Activated CD4-positive, CD25-positive, alpha-beta regulatory T cell treated with anti-CD3 and anti-CD28 coated beads, Interleukin-2, amount 50 U/mL, for 72 hours (primary cell): Measurements from ENCODE around the gene KPTN.
"Not testable (repeated sequence)": the region's sequence is repeated elsewhere in the genome, so short reads cannot be mapped to it uniquely, and the experiment has no call there.

ENCODE experiments used
- DNase-seq: peaks from one replicate; pipeline ENCODE4 v3.0.0; 2021

KPTN gene

GRCh38 chr19:47490031-47490430, 6.0 kb upstream of the KPTN start:
- no peak for DNase-seq

GRCh38 chr19:47489072-47489914, 5.3 kb upstream of the KPTN start:
- DNase-seq: no peak

DNA sequence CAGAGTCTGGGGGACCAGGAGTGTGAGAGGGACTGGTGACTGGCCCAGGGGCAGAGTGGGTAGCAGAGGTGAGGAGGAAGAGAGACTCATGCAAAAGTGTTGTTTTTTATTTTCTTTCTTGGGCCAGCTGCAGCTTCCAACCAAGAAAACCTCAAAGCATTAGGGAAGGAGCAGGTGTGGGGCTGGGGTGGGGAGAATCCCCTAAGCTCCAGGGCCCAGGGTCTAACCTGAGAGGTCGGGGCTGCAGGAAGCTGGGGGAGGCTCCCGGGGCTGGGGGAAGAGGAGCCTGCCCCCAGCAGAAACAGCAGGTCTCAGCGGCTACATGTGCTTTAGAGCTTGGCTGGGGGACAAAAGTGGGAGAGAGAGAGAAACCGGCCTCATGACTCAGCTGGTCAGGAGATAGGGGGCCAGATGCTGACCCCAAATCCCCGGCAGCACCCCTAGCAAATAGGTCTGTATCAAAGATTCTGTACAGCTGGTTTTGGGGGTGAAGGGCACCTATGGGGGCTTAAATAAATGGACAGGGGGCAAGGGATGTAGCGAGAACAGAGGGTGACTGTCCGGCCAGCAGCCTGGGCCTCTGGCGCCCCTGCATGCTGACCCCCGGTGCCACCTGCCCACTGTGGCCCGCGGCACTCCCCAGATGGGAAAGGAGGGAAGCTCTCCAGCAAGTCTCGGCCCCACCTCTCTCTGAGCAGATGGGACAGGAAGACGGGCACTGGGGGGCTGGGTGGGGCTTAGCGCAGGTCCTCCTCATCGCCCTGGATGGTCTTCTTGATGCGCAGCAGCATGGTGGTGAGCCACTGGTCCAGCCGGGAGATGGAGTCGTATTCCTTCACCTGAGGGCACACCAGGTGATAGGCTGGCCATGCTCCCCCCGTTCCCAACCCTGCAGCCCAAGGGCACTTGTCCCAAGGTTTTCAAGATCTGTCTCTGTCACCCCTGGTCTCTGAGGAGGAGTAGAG, 3.8 kb upstream of the KPTN start:
- no peak for DNase-seq

- DNase-seq: no peak
These were observed 2.9 kb upstream of the KPTN start for GRCh38 chr19:47486900-47487299.

- not testable (repeated sequence) for DNase-seq
These were observed 2.2 kb upstream of the KPTN start for GRCh38 chr19:47486220-47486619.

- no peak for DNase-seq
These were observed 1.2 kb upstream of the KPTN start for GRCh38 chr19:47485210-47485609.

DNA sequence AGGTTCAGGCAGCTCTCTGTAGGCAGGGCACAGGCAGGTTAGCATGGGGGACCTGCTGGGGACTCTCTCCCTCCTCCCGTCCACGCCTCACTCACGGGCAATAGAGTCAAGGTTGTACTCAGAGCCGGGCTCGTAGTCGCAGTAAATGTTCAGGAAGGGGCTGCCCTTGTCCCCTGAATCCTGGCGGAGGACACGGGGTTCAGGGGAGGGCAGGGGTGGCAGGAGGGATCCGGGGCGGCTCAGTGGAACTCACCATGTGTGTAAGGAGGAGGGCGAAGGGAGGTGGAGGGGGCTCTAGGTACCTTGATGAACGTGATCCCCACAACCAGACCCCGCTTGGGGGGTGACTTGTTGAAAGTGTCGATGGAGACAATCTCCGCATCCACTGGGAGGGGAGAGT, 819 bp downstream of the KPTN start:
- DNase-seq: no peak

DNA sequence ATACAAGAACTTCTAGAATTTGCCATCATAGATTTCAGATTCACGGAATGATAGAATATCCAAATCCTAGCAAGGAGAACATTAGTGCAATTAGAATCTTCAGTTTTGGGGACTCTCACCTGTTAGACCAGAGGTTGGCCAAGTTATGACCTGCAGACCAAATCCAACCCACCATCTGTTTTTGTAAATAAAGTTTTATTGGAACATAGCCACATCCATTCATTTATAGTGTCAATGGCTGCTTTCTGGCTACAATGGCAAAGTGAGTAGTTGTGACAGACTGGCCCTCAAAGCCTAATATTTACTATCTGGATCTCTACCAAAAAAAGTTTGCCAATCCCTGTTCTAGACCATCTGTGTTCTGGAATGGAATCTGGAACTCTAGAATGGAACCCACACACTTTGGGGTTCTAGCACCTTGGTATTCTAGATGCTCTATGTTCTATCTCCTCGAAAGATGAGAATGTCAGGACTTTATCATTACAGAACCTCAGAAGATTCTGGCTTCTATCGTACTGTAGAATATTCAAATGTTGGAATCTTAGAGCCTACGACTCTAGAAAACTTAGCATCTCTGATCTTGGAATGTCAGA, 2.5 kb downstream of the KPTN start:
- DNase-seq: no peak

DNA sequence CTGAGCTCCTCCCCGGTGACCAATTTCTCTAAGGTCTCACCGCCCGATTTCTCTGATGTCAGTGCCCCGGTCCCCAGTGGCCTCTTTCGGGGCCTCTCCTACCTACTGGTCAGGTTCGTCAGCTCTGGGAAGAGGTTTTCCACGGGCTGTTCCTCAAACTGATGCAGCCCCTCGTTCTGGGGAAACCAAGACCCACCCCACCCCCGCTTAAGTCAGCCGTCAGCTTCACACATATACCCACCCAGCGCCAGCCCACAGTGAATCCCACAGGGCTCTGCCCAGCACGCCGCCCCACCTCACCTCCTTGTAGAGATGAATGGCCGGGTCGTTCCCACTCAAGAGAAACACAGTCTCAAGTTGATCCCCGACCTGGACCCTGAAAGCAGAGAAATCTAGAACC, 3.4 kb downstream of the KPTN start:
- no peak for DNase-seq

GRCh38 chr19:47479701-47480503, 4.1 kb downstream of the KPTN start:
- no peak for DNase-seq

DNA sequence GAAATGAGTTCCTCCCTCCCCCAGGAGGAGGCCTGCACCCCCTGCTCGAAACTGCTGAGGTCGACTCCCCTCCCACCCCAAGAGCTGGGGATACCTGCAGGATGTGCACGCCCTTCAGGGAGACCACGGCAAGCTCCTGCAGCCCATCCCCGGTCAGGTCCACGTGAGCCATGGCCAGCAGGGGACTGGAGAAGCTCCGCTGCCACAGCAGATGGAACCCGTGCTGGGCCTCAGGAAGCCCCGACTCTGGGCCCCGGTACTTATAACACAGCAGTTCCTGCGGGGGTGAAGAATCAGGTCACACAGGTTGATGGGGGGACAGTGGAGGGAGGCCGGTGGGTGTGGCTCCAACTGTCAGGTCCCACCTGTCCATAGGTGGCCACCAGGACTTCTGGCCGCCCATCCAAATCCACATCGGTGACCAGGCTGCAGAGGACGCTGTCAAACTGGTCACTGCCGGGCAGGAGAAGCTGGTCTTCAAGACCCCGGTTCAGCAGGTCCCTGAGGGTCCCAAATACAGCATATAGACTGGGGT, 7.5 kb downstream of the KPTN start:
- DNase-seq: no peak

DNA sequence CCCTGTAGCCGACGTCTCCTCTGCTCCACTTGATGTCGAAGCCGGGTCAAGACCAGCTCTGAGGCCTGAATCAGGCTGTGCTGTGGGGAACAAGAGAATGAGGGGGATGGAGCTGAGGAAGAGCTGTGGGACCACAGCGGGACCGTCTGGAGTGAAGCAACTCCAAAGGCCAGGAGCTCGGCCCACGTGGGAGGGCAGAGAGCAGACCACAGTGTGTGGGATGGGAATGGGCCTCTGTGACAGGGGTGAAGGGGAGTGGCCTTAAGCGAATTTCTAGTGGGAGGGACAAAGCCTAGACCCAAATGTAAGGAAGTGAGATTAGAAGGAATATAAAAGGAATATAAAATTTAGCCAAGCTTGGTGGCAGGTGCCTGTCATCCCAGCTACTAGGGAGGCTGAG, 8.6 kb downstream of the KPTN start:
- DNase-seq: no peak

GRCh38 chr19:47473336-47473735, 10.7 kb downstream of the KPTN start:
- no peak for DNase-seq

GRCh38 chr19:47471733-47472457, 12.1 kb downstream of the KPTN start, which contains the start of gene SLC8A2:
Gene SLC8A2 (minus strand): TSS chr19:47471893. CDS start chr19:47466403, 5,490 bp downstream.
- peak; percentile 61 for DNase-seq

DNA sequence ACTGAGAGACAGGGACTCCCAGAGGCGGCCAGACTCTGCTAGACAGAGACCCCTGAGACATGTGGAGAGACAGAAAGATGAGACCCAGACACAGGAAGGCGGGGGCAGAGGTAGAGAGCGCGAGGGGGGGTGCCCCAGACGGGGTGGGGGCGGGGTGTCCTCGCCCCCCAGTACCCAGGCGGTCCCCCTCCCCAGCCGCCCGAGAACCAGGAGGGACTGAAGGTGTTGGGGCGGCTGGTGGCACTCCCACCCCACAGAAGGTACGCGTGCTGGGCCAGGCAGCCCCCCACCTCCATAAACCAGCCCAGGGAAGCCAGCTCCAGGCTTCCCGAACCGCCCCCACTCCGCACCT, 12.7 kb downstream of the KPTN start:
- DNase-seq: no peak

DNA sequence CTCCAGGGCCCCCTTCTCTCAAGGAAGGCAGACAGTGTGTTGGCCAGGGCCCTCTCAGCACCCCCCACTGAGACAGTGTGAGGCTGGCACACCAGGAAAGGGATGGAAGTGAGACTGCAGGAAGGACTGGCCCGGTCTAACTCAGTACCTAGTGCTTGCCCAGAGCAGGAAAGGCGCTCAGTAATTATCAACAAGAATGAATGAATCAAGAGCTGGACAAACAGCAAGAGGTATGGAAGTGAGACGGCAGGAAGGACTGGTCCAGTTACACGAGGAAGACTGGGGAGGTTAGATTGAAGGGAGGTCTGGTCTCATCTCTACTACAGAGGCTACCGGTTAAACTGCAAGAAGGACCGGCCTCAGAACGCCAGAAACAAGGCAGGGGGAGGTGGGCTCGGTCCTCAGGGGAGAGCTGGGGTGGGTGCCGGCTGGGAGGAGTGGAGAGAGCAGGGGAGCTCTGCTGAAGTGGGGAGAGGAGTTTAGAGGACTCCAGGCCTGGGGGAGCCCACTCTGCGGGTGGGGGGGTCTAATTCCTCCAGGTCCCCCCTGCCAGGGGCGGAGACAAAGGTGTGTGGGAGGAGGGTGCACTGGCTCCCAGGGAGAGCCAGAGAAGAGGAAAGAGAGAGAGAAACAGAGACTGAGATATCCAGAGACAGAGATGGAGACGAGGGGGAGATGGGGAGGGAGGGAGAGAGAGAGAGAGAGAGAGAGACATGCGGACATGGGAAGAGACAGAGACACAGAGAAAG, 13.4 kb downstream of the KPTN start:
- no peak for DNase-seq

DNA sequence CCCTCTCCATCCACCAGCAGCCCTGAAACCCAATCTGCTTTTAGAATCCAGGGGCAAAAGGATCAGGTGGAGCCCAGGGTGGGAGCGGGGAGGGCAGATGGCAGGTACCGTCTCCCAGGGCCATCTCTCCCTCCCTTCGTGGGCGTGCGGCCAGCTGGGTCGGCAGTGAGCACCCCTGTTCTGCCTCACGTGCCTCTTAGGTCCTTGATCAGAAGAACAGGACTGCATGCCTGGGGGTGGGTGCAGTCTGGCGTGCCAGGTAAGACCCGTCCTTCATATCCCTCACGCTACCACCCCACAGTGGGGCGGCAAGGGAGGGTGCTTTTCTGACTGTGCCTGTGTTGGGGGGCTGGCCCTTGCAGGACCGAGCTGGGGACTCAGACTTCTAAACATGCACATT, 14.3 kb downstream of the KPTN start:
- DNase-seq: no peak

DNA sequence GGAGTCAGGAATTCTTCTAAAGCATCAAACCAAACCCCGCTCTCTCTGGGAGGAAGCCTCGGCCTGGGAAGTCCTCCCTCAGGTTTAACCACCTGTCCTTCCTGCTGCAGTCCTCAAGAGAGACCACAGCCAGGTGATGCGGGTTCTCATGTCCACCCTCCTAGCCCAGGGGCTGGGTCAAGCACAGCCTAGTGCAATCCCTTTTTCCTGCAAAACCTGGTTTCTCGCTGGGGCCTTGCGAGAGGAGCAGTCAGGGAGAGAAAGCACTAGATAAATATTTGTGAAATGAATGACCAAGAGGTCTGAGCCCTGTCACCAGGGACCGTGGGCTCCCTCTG, 14.7 kb downstream of the KPTN start:
- DNase-seq: no peak

- no peak for DNase-seq
These were observed 16.1 kb downstream of the KPTN start for GRCh38 chr19:47467914-47468313.

DNA sequence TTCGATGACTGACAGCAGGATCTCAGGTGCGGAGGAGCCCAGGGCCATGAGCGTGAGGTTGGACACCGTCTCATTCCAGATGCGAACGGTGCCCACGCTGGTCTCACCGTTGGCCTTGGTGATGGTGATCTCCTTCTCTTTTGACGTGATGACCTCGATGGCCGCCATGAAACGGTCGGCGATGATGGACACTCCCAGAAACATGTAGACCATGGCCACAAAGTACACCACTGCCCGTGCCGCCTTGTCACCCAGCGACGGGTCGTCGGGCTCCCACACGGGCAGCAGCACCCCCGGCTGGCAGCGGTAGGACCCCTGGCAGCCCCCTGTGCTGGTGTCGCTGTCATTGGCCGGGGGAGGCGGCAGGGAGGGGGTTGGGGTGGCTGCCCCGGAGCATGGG, 18.1 kb downstream of the KPTN start:
- DNase-seq: no peak
